ENCODE measurements around the gene ODC1.

DNA sequence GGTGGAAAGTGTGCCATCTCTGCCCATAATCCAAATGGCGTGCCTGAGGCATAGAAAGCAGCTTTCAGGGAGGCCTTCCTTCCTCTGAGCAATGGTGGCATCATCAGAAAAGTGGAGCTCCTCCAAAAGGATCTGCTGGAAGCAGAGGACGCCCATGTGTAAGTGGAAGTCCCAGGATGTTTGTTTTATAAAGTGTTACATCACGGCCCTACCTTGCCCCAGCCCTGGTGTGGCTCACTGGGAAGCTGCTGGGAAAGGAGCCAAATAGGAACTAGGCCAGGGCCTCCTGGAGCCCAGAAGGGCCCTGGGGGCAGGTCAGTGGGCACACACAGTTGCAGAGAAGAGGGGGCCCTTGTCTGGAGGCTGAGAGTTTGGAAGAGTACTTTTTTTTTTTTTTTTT lies 4.2 kb upstream of the ODC1 start:
- TF ChIP-seq POLR2A (IDR thresholded peaks at IDR 0.05): no peak
- TF ChIP-seq, protein P1, sequence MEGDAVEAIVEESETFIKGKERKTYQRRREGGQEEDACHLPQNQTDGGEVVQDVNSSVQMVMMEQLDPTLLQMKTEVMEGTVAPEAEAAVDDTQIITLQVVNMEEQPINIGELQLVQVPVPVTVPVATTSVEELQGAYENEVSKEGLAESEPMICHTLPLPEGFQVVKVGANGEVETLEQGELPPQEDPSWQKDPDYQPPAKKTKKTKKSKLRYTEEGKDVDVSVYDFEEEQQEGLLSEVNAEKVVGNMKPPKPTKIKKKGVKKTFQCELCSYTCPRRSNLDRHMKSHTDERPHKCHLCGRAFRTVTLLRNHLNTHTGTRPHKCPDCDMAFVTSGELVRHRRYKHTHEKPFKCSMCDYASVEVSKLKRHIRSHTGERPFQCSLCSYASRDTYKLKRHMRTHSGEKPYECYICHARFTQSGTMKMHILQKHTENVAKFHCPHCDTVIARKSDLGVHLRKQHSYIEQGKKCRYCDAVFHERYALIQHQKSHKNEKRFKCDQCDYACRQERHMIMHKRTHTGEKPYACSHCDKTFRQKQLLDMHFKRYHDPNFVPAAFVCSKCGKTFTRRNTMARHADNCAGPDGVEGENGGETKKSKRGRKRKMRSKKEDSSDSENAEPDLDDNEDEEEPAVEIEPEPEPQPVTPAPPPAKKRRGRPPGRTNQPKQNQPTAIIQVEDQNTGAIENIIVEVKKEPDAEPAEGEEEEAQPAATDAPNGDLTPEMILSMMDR (IDR thresholded peaks at IDR 0.05): no peak

All from uterus (tissue), 2 donors.